Ovary (tissue), 3 donors: ENCODE data around the gene PPP1R36.

Source experiments
- EP300 ChIP-seq: sonication (generic); formaldehyde crosslinking; IDR thresholded peaks from one replicate; pipeline ENCODE4 v1.6.1; 2017; ENCODE audit warnings: antibody characterized with exemption
- TF ChIP-seq, protein P1 (sequence below), 3 donors: fragments of 450-650 bp in 2 of 3; fragments of 200-600 bp in 1 of 3; IDR thresholded peaks; one replicate each; pipeline versions ENCODE4 v1.5.1 to v1.8.0; 2016 to 2022; ENCODE audit warnings: antibody characterized with exemption in 3 of 3, mild to moderate bottlenecking in 1 of 3
- donor health status: DM: no; HTN: no; CAD: no.

DNA sequence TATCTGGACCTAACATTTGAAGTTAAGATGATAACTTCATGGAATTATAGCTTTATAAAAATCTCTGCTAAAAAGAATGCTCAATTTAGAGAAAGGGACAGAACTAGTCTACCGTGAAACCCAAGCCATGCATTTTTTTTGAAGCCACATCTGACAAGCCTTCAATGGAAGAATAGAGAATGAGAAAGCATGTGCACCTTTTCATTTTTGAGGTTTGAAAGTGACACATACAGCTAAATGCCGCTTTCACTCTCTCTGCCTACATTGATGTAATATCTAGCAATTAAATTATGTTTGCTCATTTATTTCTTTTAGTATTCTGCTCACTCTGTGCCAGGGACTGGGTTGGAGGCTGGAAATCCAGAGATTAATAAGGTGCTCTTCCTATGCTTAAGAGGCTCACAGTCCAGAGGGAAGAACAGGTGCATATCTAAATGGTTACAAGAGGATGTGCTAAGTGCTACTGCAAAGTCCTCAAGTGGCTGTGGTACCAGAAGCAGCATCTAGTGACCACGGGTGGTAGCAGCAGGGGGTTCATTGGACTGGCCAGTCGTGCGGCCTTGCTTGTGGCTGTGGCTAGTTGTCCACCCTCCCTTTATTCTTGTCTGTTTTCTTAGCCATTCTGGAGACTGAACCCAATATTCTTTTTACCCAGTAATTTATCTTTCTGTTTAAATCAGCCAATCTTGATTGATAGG lies 60.4 kb downstream of the PPP1R36 start:
- TF ChIP-seq, protein P1, sequence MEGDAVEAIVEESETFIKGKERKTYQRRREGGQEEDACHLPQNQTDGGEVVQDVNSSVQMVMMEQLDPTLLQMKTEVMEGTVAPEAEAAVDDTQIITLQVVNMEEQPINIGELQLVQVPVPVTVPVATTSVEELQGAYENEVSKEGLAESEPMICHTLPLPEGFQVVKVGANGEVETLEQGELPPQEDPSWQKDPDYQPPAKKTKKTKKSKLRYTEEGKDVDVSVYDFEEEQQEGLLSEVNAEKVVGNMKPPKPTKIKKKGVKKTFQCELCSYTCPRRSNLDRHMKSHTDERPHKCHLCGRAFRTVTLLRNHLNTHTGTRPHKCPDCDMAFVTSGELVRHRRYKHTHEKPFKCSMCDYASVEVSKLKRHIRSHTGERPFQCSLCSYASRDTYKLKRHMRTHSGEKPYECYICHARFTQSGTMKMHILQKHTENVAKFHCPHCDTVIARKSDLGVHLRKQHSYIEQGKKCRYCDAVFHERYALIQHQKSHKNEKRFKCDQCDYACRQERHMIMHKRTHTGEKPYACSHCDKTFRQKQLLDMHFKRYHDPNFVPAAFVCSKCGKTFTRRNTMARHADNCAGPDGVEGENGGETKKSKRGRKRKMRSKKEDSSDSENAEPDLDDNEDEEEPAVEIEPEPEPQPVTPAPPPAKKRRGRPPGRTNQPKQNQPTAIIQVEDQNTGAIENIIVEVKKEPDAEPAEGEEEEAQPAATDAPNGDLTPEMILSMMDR (IDR thresholded peaks at IDR 0.05): no peak
- TF ChIP-seq EP300: no peak
